GM19043 (cell line): ENCODE data around the gene IMPG1.
"Not testable (repeated sequence)": the region's sequence is repeated elsewhere in the genome, so short reads cannot be mapped to it uniquely, and the experiment has no call there.

Experiments
- ATAC-seq: cut with Tn5 transposase; IDR thresholded peaks from one replicate; pipeline ENCODE4 v1.9.1; 2021; ENCODE audit warnings: low read depth; ENCODE audit not compliant: unreplicated experiment

IMPG1 gene

GRCh38 chr6:75963569-75963968 lies 108.9 kb downstream of the IMPG1 start:
- ATAC-seq = no peak

- no peak for ATAC-seq
These were observed 120.3 kb downstream of the IMPG1 start for GRCh38 chr6:75952128-75952527.

- no peak for ATAC-seq
These were observed 124.5 kb downstream of the IMPG1 start for GRCh38 chr6:75947935-75948334.

DNA sequence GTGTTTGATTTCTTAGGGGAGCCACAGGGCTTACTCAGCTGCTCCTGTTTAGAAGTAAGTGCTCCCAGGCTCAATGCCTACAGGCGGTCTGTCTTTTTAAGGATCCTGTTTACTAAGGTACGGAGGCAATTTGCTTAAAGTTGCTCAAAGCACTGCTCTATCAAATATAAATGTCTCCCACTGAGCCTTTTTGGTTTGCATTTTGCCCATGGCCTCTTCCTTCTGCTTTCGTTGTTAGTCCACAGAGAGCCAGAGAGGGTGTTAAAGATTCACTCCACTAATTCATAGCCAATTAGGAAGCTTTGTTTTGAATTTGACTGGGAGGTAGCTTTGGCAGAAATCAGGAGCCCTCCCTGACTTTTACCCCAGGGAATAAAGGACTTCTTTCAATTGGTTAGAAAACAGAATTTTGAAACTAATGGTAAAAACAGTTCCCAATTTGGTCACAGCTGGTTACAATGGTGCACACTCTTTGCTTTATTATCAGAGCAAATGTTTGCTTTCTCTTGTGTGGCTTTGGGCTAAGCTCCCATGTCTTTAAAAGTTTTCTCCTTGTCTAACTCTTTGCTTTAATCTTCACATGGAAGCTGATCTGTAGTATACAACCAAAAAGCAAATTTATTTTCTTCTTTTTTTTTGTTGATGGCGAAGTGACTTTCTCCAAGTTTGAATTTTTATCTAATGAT lies 126.2 kb downstream of the IMPG1 start:
- peak; percentile 43 for ATAC-seq

DNA sequence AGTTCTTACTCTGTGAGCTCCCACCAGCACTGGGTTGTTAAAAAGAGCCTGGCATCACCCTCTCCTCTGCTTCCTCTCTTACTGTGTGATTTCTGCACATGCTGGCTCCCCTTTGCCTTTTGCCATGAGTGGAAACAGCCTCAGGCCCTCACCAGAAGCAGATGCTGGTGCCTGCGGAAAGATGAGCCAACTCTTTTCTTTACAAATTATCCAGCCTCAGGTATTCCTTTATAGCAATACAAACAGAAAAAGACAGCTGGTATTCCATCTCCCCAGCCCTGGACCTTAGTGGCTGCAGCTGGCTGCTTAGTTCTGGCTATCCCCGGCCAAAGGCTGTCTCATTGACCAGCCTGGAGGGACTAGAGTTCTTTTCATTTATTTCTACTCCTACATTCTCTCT lies 129.1 kb downstream of the IMPG1 start:
- no peak for ATAC-seq

GRCh38 chr6:75941509-75941908 lies 131.0 kb downstream of the IMPG1 start:
- no peak for ATAC-seq

DNA sequence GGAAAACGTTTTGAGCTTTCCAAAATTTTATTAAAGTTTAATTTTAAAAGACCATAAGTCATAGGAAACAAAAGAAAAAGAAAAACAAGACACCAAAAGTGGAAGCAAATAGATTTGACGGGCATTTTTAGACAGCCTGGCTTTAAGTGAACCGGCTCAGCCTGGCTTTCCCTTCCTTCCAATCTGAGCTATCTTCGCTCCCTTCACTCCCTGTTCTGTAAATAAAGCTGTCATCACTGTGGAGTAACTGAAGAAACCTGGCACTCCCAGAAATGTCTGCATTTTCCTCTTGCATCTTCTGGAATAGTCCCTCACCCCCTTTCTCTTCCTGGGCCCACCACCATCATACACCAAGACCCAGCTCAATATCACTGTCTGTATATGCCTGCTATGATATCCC lies 131.9 kb downstream of the IMPG1 start:
- no peak for ATAC-seq

- ATAC-seq = no peak
These were observed 134.6 kb downstream of the IMPG1 start for GRCh38 chr6:75937846-75938245.

GRCh38 chr6:75936682-75937081 lies 135.8 kb downstream of the IMPG1 start:
- no peak for ATAC-seq

GRCh38 chr6:75935473-75935793 lies 137.0 kb downstream of the IMPG1 start:
- ATAC-seq = no peak

GRCh38 chr6:75934643-75935472 lies 137.6 kb downstream of the IMPG1 start:
- ATAC-seq = peak; percentile 70

- no peak for ATAC-seq
These were observed 139.0 kb downstream of the IMPG1 start for GRCh38 chr6:75933387-75933975.

DNA sequence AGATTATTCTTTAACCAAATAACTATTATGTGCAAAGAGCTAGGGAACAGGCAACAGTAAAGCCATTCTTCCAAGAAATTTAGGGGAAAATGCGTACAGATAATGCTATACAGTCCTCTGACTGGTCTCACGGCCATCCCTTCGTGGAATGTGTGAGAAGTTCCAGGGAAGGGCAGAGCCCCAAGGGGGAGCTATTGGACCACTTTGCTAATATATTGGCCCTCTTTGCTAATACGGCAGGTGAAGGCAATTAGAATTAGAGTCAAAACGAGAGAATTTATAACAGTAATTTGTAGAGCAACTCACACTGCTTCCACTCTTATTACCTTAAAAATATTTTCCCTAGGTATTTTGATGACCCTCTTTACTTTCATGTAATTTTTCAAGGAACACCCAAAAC lies 140.4 kb downstream of the IMPG1 start:
- no peak for ATAC-seq

GRCh38 chr6:75931011-75931680 lies 141.3 kb downstream of the IMPG1 start:
- ATAC-seq = no peak

DNA sequence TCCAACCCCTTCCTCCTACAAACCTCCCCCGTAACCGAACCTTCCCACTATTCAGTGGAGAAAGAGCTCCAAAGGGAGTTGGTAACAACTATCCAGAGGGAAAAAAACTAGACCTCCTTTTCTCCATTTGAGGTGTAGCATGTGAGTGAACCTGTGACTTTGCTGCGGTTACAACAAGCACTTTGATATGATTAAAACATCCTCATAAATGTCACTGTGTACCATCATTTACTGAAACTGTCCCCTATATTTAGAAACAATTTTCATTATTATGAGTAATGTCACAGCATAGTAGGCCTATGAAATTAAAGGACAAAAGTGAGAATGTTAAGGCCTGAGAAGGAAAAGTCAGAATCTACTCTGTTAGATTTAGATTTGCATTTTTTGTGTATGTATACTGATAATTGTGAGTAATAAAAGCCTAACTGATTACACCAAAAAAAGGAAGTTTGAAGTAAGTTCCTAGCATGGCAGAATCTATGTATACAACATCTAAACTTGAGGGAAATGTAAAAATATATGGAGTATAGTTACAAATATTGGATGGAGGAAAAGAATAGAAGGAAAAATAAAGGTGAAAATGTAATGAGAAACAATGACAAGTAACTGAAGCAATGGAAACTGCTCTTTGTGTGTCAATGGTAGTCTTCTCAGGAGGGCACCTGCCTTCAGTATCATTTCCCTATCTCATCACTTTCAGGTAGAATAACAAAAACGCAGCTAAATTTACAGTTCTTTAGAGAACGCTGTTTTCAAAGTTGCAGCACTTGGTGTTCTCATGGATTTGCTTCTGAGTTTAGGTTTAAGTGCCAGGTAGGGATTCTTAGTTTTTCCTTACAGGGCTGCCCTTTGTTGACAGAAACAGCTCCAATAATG lies 145.9 kb downstream of the IMPG1 start:
- ATAC-seq = no peak

- no peak for ATAC-seq
These were observed 150.2 kb downstream of the IMPG1 start for GRCh38 chr6:75922226-75922625.

- ATAC-seq = no peak
These were observed 159.4 kb downstream of the IMPG1 start for GRCh38 chr6:75913040-75913439.

- ATAC-seq = no peak
These were observed 165.0 kb downstream of the IMPG1 start for GRCh38 chr6:75907444-75907843.

DNA sequence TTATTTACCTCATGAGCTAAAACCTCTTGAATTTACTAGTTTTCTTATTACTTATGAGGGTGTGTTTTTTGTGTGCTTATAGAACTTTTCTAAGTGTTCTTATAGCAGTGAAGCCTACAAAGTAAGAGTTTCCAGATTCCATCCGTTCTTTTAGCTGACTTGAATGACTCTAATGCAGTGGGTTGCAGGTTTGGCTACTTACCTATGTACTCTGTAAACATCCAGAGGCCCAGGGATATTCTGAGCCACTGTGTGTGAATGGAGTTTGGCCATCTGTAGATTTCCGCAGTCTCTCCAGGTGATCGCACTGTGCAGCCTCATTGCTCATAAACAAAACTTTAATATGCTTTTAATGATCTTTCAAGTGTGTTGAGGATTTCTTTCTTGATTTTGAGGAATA lies 165.6 kb downstream of the IMPG1 start:
- ATAC-seq = no peak

DNA sequence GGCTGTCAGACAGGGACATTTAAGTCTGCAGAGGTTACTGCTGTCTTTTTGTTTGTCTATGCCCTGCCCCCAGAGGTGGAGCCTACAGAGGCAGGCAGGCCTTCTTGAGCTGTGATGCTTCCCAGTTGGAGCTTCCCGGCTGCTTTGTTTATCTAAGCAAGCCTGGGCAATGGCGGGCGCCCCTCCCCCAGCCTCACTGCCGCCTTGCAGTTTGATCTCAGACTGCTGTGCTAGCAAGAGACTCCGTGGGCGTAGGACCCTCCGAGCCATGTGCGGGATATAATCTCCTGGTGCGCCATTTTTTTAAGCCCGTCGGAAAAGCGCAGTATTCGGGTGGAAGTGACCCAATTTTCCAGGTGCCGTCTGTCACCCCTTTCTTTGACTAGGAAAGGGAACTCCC lies 167.3 kb downstream of the IMPG1 start:
- ATAC-seq = not testable (repeated sequence)
